T-helper 1 cell (primary cell): ENCODE results near the gene SYNGR2.

Experiments
- DNase-seq, 5 donors: peaks; one replicate each; pipeline ENCODE4 v3.0.0-alpha.2; 2012 to 2020
- total RNA-seq, 4 donors: gene quantifications; one replicate each; lab custom pipeline; 2026; lab: John Stamatoyannopoulos, UW

The SYNGR2 gene, protein sequence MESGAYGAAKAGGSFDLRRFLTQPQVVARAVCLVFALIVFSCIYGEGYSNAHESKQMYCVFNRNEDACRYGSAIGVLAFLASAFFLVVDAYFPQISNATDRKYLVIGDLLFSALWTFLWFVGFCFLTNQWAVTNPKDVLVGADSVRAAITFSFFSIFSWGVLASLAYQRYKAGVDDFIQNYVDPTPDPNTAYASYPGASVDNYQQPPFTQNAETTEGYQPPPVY
- 27.6 to 56.6 (median 39.6) reads per million in 4 donors for total RNA-seq

DNA sequence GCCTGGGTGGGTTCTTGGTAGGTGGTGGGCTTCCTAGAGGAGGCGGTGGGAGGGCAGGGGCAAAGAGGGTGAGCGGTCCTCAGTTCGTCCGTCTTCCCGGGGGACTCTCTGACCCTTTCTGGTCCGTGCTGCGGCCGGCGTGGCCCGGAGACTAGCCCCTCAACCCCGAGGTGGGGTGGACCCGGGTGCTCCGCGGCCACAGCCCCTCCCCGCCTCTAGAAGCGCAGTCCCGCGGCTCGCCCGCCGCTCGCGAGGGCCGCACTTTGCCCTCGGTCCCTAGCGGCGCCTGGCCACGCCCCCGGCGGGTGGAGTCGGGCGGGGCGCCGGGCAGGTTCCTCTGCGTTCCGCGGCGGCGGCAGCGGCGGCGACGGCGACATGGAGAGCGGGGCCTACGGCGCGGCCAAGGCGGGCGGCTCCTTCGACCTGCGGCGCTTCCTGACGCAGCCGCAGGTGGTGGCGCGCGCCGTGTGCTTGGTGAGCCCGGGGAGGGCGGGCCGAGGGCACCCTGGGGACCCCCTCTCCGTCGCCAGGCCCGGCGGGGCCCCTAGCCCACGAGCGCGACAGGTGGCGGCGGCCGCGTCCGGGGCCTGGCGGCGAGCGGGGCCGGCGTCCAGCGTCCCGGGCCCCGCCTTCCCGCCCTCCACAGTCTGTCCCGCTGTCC, at the start of gene SYNGR2:
SYNGR2 (plus strand) TSS at position 340 of the 661 bp plus-strand sequence; CDS start at position 376, 36 bp downstream.
- DNase-seq = peak; percentile 70 to 86 (median 79)

- no peak for DNase-seq
Measured at GRCh38 chr17:78118801-78119241, 49.6 kb upstream of the SYNGR2 start.

DNA sequence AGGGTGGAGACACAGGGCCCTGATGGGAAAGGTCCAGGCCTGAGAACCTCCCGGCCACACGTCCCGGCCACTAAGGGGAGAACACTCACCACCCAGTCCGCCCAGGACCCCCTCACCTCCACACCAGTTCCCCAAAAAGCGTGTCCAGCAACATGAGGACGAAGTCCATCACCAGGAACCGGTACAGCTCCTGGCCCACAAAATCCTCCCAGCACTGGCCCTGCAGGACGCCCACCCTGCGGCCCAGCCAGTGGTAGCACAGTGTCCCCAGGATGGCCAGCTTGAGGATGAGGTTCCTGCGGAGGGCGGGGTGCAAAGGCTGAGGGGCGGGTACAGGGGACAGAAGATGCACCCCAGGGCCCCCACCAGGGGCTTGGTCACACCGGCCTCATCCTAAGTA, 47.8 kb upstream of the SYNGR2 start:
- DNase-seq = no peak

GRCh38 chr17:78120971-78121800, 47.2 kb upstream of the SYNGR2 start:
- DNase-seq = peak in 2 of 5 donors; percentile 49 to 85

GRCh38 chr17:78121801-78122215, 46.6 kb upstream of the SYNGR2 start:
- DNase-seq = no peak

DNA sequence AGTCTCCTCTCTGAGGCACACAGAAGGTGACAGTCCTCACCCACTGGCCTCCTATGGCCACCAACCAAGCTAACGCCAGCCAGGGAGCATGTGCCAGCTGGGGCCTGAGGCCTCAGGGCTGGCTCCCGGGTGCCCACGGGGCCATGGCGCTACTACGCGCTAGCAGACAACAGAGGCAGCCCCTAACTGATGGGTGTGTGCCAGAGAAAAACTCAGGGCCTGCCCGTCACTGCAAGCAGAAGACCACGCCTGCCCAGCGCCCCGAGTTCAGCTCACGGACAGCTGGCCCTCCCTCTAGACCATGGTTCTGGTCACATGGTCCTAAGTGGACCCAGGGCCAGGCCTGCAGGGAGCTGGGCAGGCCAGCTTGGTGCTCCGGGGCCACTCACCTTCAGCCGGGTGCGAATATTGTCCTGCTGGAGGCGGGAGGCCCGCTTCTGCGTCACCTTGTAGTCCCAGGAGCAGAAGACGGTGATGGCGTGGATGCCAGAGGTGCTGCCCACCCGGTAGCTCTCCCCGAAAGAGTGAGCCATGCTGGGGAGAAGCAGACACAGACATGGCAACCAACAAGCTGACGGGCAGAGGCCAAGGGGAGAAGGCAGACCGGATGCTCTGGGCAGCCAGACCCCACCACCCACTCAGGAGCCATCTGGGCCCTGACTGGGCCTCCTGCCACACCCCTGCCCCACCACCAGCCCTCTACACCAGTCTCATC, 46.0 kb upstream of the SYNGR2 start:
- DNase-seq = no peak

DNA sequence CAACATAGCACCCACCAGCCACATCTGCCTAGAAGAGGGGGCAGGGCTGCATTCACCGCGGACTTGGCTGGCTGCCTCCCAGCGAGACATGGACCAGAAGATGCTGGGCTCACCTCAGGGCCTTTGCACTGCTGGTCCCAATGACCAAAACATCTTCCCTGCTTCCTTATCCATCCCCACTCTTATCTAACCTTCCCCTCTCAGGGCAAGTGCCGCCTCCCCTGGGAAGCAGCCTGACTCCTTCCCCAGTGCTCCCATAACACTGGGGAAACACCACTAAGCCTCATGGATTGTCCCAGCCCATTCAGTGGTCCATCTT, 45.5 kb upstream of the SYNGR2 start:
- no peak for DNase-seq

GRCh38 chr17:78123258-78123929, 45.0 kb upstream of the SYNGR2 start:
- no peak for DNase-seq

- DNase-seq = no peak
Measured at GRCh38 chr17:78124081-78124835, 44.1 kb upstream of the SYNGR2 start.

DNA sequence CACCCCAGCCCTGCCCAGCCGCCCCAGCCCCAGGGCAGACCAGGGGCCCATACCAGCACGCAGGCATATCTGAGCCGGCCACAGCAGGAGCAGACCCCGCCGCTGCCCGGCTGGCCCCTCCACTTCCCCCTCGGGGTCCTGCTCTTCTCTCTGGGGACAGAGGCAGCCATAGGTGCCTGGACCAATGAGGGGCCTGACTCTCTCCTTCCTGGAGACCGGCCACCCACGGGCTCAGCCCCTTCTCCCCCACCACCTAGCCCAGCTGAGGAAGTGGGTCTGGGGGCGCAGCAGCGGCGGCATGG, 43.6 kb upstream of the SYNGR2 start:
- DNase-seq = no peak

- DNase-seq = peak in 1 of 5 donors; percentile 59
Measured at GRCh38 chr17:78125138-78125913, 43.1 kb upstream of the SYNGR2 start.

DNA sequence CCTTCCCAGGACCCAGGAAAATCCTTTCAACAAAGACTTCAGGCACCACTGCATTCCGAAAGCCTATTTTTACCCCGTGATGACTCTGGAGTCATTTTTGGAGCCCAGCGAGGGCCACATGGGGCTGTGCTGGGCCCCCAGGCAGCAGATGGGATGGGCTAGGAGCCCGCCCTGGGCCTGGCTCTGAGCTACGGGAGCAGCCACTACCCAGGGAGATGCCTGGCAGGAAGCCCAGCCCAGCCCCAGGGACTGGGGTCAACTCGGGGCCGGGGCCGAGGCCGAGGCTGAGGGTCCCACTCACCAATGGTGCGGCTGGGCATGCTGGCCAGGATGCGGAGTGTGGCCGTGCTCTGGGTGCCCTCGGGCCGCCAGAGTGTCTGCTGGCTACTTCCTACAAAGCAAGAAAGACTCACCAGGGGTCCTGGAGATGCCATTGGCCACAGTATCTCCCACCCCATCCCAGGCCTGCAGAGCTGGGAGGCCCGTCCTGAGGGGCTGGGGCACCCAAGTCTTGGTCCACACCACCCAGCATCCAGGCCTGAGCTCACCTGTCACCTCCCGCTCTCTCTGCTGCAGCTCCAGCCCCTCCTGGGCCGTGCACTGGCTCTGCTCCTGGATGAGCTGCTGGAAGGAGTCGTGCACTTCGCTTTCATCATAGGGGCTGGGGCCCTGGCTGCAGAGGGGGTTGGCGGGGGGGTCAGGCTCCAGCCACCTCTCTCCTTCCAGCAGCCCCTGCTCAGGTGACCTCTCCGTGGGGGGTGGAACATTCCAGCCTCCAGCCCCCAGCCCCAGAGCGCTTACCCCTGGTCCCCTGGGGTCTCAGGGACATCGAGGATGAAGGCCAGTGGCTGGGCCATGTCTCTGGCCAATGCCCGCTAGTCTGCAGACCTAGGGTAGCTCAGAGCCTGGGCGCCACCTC, 42.1 kb upstream of the SYNGR2 start:
- DNase-seq = peak in 1 of 5 donors; percentile 14

- DNase-seq = no peak
Measured at GRCh38 chr17:78126895-78127238, 41.5 kb upstream of the SYNGR2 start.

DNA sequence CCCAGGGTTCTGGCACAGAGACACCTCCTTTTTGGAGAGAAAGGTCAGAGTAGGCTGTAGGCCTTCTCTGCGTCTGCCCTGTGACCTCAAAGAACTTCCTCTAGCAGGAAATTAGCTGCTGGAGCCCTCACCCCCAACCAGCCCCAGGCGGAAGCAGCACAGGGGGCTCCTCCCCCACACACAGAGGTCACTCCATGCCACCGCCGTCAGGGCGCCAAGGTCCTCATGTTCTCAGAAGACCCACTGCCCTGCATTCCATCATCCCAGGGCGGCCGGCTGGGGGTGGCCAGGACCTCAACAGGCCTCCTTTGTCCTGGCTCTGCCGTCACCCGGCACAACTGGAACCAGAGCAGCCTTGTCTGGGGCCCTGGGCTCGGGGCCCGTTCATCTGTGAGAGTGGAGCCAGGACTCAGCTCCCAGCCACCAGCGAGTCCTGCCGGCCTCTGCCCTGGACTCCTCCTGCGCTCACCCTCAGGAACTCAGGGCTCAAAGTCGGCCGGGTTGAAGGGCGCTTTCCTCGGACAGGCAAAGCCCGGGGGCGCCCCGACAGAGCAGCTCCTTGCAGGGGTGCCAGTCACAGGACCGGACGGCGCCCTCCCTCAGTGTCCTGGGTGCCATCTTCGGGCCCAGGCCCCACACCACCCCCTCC, 41.0 kb upstream of the SYNGR2 start:
- DNase-seq = peak in 4 of 5 donors; percentile 54 to 86 (median 54)

DNA sequence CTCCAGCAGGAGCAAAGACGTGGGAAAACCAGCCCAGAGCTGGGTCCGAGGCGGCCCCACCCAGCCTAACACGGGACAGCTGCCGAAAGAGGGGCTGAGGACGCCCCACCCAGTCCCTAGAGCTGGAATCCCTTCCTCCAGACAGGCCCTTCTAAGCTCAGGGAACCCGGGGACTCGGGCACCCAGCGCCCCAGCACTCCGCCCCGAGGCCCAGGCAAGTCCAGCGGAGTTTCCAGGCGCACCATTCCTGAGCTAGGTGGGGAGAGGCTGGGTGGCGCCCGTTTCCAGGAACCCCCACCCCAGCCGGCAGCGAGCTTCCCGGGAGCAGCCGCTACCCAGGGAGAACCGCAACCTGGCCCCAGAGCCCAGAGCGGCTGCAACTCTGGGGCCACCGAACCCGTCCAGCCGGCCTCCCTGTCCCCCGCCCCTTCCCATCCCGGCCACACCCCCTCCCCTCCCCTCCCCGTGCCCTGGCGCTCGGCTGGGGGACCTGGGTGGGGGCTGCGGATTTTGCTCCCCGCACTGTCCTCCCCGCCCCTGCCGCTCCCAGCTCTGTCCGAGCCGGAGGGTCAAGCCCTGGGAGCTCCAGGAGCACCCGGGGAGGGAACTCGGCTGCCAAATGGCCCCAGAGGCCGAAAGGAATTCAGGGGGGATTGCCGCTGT, 40.4 kb upstream of the SYNGR2 start:
- DNase-seq = peak in 1 of 5 donors; percentile 23

GRCh38 chr17:78128551-78129350, 39.6 kb upstream of the SYNGR2 start, which contains the start of gene TMC6:
TMC6 (minus strand) TSS chr17:78128755; CDS start chr17:78126832, 1,923 bp downstream.
- DNase-seq = peak; percentile 58 to 85 (median 71)

GRCh38 chr17:78129351-78130089, 38.9 kb upstream of the SYNGR2 start:
- peak in 2 of 5 donors; percentile 14 to 78 for DNase-seq
